Endothelial cell of umbilical vein (primary cell): ENCODE measurements around the gene SLC26A8.

Experiments used
- CTCF ChIP-seq, 2 donors: IDR thresholded peaks; 1 replicate in 1 of 2; 2 replicates in 1 of 2; pipeline ENCODE4 v1.5.1; 2011; ENCODE audit warnings: low read length in 2 of 2, mild to moderate bottlenecking in 2 of 2, moderate library complexity in 2 of 2, control low read depth in 1 of 2, inconsistent platforms in 1 of 2, low read depth in 1 of 2; ENCODE audit not compliant: insufficient read depth in 1 of 2; ENCODE audit errors: extremely low read depth in 1 of 2
- FOS ChIP-seq: IDR thresholded peaks from 2 replicates; pipeline ENCODE4 v1.6.1; 2011; ENCODE audit warnings: mild to moderate bottlenecking, low read length, moderate library complexity, borderline replicate concordance; ENCODE audit not compliant: insufficient read depth
- JUN ChIP-seq: IDR thresholded peaks from 2 replicates; pipeline ENCODE4 v1.6.1; 2011; ENCODE audit warnings: borderline replicate concordance, low read depth; ENCODE audit not compliant: insufficient read length, insufficient read depth
- MYC ChIP-seq: IDR thresholded peaks from one replicate; pipeline ENCODE4 v1.6.1; 2011; ENCODE audit warnings: mild to moderate bottlenecking, low read depth, low read length
- POLR2A ChIP-seq: IDR thresholded peaks from 2 replicates; pipeline ENCODE4 v1.6.1; 2012; ENCODE audit warnings: low read depth, mild to moderate bottlenecking, control low read depth, low read length
- POLR2AphosphoS5 ChIP-seq: IDR thresholded peaks from 2 replicates; pipeline ENCODE4 v1.6.1; 2012; ENCODE audit warnings: low read depth, mild to moderate bottlenecking, control low read depth, low read length, moderate library complexity; ENCODE audit not compliant: insufficient read depth

DNA sequence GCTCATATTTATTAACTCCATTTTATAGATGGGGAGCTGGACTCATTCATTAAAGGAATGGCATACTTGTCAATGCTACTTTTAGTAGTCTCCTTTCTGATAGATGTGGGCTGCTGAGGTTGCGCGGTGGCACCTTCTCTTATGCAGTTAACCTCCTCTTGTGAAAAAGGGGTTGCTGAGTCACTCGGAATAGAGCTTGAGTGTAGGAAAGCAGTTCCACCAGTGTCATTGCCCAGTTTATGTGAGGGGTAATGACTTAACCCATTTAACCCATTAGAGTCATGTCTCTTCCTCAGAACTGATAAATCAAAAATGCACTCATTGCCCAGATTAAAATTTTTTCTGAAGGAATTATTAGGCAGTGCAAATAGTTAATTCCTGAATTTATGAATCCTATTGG, 9.5 kb upstream of the SLC26A8 start:
- TF ChIP-seq CTCF (IDR thresholded peaks at IDR 0.05; ENCODE audit: extremely low read depth in 1 of 2, insufficient read depth in 1 of 2, low read depth in 1 of 2, low read length in 2 of 2) (no peak), MYC (no peak), POLR2A (no peak), POLR2AphosphoS5 (no peak), JUN (no peak), FOS (no peak)
